ENCODE measurements around the gene CMPK2.

Gene CMPK2

DNA sequence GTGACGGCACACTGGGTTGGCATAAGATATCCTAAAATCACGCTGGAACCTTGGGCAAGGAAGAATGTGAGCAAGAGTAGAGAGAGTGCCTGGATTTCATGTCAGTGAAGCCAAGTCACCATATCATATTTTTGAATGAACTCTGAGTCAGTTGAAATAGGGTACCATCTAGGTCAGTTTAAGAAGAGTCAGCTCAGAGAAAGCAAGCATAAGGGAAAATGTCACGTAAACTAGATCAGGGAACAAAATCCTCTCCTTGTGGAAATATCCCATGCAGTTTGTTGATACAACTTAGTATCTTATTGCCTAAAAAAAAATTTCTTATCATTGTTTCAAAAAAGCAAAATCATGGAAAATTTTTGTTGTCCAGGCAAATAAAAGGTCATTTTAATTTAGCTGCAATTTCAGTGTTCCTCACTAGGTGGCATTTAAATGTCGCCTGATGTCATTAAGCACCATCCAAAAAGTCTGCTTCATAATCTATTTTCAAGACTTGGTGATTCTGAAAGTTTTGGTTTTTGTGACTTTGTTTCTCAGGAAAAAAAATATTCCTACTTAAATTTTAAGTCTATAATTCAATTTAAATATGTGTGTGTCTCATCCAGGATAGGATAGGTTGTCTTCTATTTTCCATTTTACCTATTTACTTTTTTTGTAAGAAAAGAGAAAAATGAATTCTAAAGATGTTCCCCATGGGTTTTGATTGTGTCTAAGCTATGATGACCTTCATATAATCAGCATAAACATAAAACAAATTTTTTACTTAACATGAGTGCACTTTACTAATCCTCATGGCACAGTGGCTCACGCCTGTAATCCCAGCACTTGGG is 31.4 kb upstream of the CMPK2 start:
- Histone ChIP-seq H3K27ac (ENCODE audit: low read depth, low read length, poor library complexity, severe bottlenecking) (no peak overlapping the region), H3K36me3 (ENCODE audit: insufficient read depth, low read length) (no peaks in the 10 kb centered on the region), H3K27me3 (ENCODE audit: insufficient read depth, low read length) (no peaks in the 10 kb centered on the region), H2AFZ (ENCODE audit: low read length) (no peak overlapping the region), H3K9me3 (ENCODE audit: low read length) (no peaks in the 10 kb centered on the region), H3K9me2 (ENCODE audit: low read depth, low read length) (no peaks in the 10 kb centered on the region), H3K4me1 (ENCODE audit: insufficient read depth, low read length, severe bottlenecking) (no peaks in the 10 kb centered on the region), H3K4me3 (ENCODE audit: low read depth, low read length, poor library complexity, severe bottlenecking) (no peak overlapping the region), H4K20me1 (ENCODE audit: insufficient read depth, low read length) (no peaks in the 10 kb centered on the region), H3K4me2 (ENCODE audit: low read length) (no peak overlapping the region), H3K9ac (ENCODE audit: low read length) (no peak overlapping the region), H3K79me2 (ENCODE audit: insufficient read depth, low read length) (no peaks in the 10 kb centered on the region), H3F3A (ENCODE audit: insufficient read depth, low read length) (no peaks in the 10 kb centered on the region)
- TF ChIP-seq EZH2 (IDR thresholded peaks at IDR 0.05; ENCODE audit: borderline replicate concordance, low read length) (no peak), CTCF (IDR thresholded peaks at IDR 0.05; ENCODE audit: low read length) (peak; percentile 65)

DNA sequence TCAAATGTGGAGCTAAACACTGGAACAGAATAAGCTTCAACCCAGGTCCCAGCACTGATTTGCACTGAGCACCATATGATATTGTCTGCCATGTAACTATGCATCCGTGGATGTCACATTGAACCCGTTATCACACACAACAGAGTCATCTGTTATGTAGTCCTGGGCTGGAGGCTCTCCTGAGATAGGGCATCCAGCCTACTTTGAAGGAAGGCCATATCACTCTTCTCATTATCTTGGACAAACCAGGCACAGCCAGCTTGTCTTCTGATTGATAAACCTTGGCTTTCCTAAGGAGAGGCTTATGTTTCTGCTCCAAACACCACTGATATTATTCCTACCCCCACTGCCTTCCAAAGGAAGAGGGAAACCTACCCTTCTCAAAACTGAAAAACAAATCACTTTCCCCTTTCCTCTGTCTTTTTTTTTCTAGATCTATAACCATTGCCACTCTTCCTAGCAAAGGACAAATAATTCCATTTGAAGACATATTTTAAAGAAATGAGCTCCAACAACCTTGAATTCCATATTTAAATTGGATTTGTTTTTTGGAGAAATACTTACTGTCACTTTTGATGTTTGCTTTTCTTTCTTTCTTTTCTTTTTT is 28.3 kb upstream of the CMPK2 start:
- H4K20me1 ChIP-seq (ENCODE audit: insufficient read depth, low read length), result no peaks in the 10 kb centered on the region
- no peak overlapping the region for H2AFZ ChIP-seq (ENCODE audit: low read length)
- TF ChIP-seq CTCF (IDR thresholded peaks at IDR 0.05; ENCODE audit: low read length), result no peak
- no peak for TF ChIP-seq EZH2 (IDR thresholded peaks at IDR 0.05; ENCODE audit: borderline replicate concordance, low read length)
- no peak overlapping the region for H3K4me2 ChIP-seq (ENCODE audit: low read length)
- H3K9ac ChIP-seq (ENCODE audit: low read length), result no peak overlapping the region
- no peaks in the 10 kb centered on the region for H3K4me1 ChIP-seq (ENCODE audit: insufficient read depth, low read length, severe bottlenecking)
- H3K4me3 ChIP-seq (ENCODE audit: low read depth, low read length, poor library complexity, severe bottlenecking), result no peak overlapping the region
- H3K36me3 ChIP-seq (ENCODE audit: insufficient read depth, low read length), result no peaks in the 10 kb centered on the region
- H3K27me3 ChIP-seq (ENCODE audit: insufficient read depth, low read length), result no peaks in the 10 kb centered on the region
- H3K79me2 ChIP-seq (ENCODE audit: insufficient read depth, low read length), result no peaks in the 10 kb centered on the region
- H3F3A ChIP-seq (ENCODE audit: insufficient read depth, low read length), result no peaks in the 10 kb centered on the region
- no peaks in the 10 kb centered on the region for H3K9me2 ChIP-seq (ENCODE audit: low read depth, low read length)
- H3K9me3 ChIP-seq (ENCODE audit: low read length), result no peaks in the 10 kb centered on the region
- no peak overlapping the region for H3K27ac ChIP-seq (ENCODE audit: low read depth, low read length, poor library complexity, severe bottlenecking)

- no peak for TF ChIP-seq CTCF (IDR thresholded peaks at IDR 0.05; ENCODE audit: low read length)
- TF ChIP-seq EZH2 (IDR thresholded peaks at IDR 0.05; ENCODE audit: borderline replicate concordance, low read length), result no peak
- Histone ChIP-seq H3K36me3 (ENCODE audit: insufficient read depth, low read length) (no peaks in the 10 kb centered on the region), H3K27me3 (ENCODE audit: insufficient read depth, low read length) (no peaks in the 10 kb centered on the region), H3K9me2 (ENCODE audit: low read depth, low read length) (no peaks in the 10 kb centered on the region), H3K9me3 (ENCODE audit: low read length) (no peaks in the 10 kb centered on the region), H3K4me1 (ENCODE audit: insufficient read depth, low read length, severe bottlenecking) (no peaks in the 10 kb centered on the region), H2AFZ (ENCODE audit: low read length) (no peak overlapping the region), H3K4me3 (ENCODE audit: low read depth, low read length, poor library complexity, severe bottlenecking) (no peak overlapping the region), H3F3A (ENCODE audit: insufficient read depth, low read length) (no peaks in the 10 kb centered on the region), H3K27ac (ENCODE audit: low read depth, low read length, poor library complexity, severe bottlenecking) (no peak overlapping the region), H4K20me1 (ENCODE audit: insufficient read depth, low read length) (no peaks in the 10 kb centered on the region), H3K4me2 (ENCODE audit: low read length) (no peak overlapping the region), H3K79me2 (ENCODE audit: insufficient read depth, low read length) (no peaks in the 10 kb centered on the region), H3K9ac (ENCODE audit: low read length) (no peak overlapping the region)
Observed at GRCh38 chr2:6888724-6889123, 23.0 kb upstream of the CMPK2 start.

Data from OCI-LY1 (cell line).